Fibroblast of mammary gland (primary cell): ENCODE results near the gene TSHZ2.

Source experiments
- DNase-seq: peaks from one replicate; pipeline ENCODE4 v3.0.0-alpha.2; 2010; ENCODE audit warnings: low read depth
- H3K4me3 ChIP-seq: 2 replicates; pipeline ENCODE4 v1.5.1; 2011; ENCODE audit warnings: low read depth, mild to moderate bottlenecking, low read length, moderate library complexity; ENCODE audit not compliant: control insufficient read depth
- CTCF ChIP-seq: conservative IDR thresholded peaks from 2 replicates; pipeline ENCODE4 v1.5.1; 2011; ENCODE audit warnings: low read depth, low read length, inconsistent platforms; ENCODE audit not compliant: control insufficient read depth, insufficient read depth

Gene TSHZ2

DNA sequence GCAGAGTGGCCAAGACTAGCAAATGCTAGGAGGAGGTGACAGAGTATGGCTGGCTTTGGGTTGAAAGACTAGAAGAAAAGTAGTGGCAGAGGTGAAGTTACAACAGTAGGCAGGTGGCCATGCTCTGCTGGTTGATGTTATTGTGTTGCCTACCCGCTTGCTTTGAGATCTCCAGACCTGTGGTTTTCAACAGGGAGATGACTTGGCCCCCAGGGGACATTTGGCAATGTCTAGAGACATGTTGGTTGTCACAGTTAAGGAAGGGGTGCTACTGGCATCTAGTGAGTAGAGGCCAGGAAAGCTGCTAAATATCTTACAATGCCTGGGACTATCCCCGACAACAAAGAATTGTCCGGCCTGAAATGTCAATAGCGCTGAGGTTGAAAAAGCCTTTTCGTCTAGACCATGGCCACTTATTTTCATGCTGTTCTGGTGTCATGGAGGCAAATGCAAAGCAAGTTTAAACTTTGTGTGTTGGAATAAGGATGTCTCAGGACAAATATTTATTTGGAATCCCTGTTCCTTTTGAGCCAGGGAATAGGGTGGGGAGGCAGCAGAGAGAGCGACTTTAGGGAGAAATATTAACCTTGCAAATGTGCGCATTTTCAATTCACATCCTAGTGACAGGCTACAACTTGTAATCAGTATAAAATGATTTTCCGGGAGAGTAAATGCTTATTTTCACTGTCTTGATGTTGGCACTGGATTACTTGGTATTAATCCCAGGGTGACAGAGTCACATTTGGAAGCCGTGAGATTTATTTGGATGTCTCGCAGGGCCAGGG, 417.6 kb downstream of the TSHZ2 start:
- no peak for DNase-seq
- no peak overlapping the region for H3K4me3 ChIP-seq
- no peak for TF ChIP-seq CTCF

- DNase-seq, result no peak
- H3K4me3 ChIP-seq, result no peak overlapping the region
- no peak for TF ChIP-seq CTCF
Measured at GRCh38 chr20:53390770-53391169, 418.6 kb downstream of the TSHZ2 start.

GRCh38 chr20:53394433-53394832, 422.3 kb downstream of the TSHZ2 start:
- no peak for DNase-seq
- H3K4me3 ChIP-seq, result no peak overlapping the region
- no peak for TF ChIP-seq CTCF

- no peak overlapping the region for H3K4me3 ChIP-seq
- DNase-seq, result no peak
- no peak for TF ChIP-seq CTCF
Measured at GRCh38 chr20:53395188-53395923, 423.2 kb downstream of the TSHZ2 start.

- no peak for DNase-seq
- H3K4me3 ChIP-seq, result no peak overlapping the region
- no peak for TF ChIP-seq CTCF
Measured at GRCh38 chr20:53399083-53399482, 426.9 kb downstream of the TSHZ2 start.

- H3K4me3 ChIP-seq, result no peak overlapping the region
- DNase-seq, result peak; percentile 8
Measured at GRCh38 chr20:53399592-53400335, 427.6 kb downstream of the TSHZ2 start.

More at GRCh38 chr20:53399592-53400335, 427.6 kb downstream of the TSHZ2 start:
- TF ChIP-seq CTCF, result no peak
